Measurements from ENCODE around the gene HMOX2. TPM values are rescaled to one million over a fixed set of nuclear protein-coding genes. Genes with fewer than 3 reads are reported as not detected.

HMOX2 gene
- polyA plus RNA-seq, 1 donor, result 47.6 TPM

DNA sequence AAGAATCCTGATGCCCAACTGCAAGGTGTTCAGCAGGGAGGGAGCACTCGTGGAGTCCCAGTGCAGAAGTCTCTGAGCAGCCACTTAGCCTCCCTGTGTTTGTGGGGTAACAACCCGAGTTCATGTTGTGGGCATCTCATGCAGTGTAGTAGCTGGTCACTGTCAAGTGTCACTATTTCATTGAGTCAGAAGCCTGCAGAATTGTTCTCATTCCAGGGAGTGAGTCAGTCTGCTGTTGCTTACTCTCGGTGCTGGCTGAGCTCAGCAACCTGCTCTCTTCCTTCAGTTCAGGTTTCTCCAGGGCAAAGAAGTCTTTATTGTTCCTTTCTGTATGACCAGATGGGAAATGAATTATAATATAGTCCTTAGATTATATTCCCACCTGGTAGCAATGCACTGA lies 24.1 kb downstream of the HMOX2 start:
- peak in 1 of 2 donors; percentile 38 for DNase-seq
- H3K27me3 ChIP-seq (ENCODE audit: control insufficient read depth, insufficient read depth, low read length), result no peaks in the 10 kb centered on the region
- H3K4me1 ChIP-seq (ENCODE audit: control insufficient read depth, insufficient read depth, low read length), result peaks cover 12% of the 10 kb centered on the region
- H3K4me3 ChIP-seq (ENCODE audit: low read length), result no peak overlapping the region
- peaks cover 11% of the 10 kb centered on the region for H3K36me3 ChIP-seq (ENCODE audit: control insufficient read depth, insufficient read depth, low read length)
- peak overlapping the region; percentile 14 for H3K27ac ChIP-seq (ENCODE audit: low read length)
- H3K9me3 ChIP-seq (ENCODE audit: control insufficient read depth, low read depth, low read length), result no peaks in the 10 kb centered on the region
- no CpG with 5 or more reads among the region's 3 CpGs for WGBS (ENCODE audit: insufficient coverage, low lambda C conversion rate)

DNA sequence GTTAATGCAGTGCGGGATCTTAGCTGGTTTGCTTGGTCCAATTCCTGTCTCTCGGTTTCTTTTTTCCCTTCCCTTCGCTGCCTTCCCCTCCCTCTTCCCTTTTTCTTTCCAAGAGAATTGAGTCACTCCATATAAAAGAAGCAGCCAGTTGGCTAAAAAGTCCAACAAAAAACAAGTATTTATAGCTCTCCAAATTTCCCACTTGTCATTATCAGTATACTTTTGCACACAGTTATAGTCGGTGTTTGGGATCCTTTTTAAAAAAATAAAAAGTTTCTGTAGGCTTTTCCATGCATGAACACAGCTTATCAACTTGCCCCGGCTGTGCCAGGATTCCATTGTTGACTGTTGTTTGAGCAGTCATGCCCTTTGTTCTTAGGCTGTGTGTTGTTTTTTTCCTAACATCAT lies 24.9 kb downstream of the HMOX2 start:
- Histone ChIP-seq H3K4me3 (ENCODE audit: low read length) (no peak overlapping the region), H3K9me3 (ENCODE audit: control insufficient read depth, low read depth, low read length) (no peaks in the 10 kb centered on the region), H3K27me3 (ENCODE audit: control insufficient read depth, insufficient read depth, low read length) (no peaks in the 10 kb centered on the region), H3K27ac (ENCODE audit: low read length) (no peak overlapping the region), H3K36me3 (ENCODE audit: control insufficient read depth, insufficient read depth, low read length) (peaks cover 15% of the 10 kb centered on the region), H3K4me1 (ENCODE audit: control insufficient read depth, insufficient read depth, low read length) (peaks cover 12% of the 10 kb centered on the region)
- peak in 1 of 2 donors; percentile 23 for DNase-seq
- WGBS (ENCODE audit: insufficient coverage, low lambda C conversion rate), result 17% methylated on average over 2 of the region's 5 CpGs

DNA sequence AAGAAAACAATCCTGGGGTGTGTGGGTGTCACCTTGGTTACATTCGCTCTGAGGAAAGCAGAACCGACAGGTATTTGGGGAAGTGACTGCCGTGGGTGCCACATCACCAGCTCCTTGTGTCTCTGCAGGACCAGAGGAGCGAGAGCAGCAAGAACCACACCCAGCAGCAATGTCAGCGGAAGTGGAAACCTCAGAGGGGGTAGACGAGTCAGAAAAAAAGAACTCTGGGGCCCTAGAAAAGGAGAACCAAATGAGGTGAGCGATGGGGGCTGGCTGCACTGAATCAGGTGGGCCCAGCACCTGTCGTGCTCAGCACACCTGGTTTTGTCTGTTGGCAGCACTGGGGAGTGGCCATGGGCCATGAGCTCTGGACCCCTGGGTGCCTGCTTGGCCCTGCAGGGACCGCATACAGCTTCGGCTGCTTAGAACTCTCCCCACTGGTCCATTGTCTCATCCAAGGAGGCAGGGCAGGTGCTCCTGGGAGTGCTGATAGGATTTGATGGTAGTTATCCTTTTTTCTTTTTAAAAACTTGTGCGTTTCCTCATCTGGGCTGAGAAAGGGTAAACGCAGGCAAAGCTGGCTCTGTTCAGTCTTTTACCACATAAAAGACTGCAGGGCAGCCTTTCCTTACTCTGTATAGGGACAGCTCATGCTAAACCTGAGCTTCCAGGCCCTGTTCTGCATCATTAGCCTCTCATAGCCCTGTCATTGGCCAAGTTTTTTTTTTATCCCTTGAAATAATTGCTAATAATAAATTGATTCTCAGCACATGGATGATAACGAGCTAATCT lies 29.4 kb downstream of the HMOX2 start:
- no peaks in the 10 kb centered on the region for H3K9me3 ChIP-seq (ENCODE audit: control insufficient read depth, low read depth, low read length)
- peaks cover 3% of the 10 kb centered on the region for H3K4me1 ChIP-seq (ENCODE audit: control insufficient read depth, insufficient read depth, low read length)
- WGBS (ENCODE audit: insufficient coverage, low lambda C conversion rate), result 67% methylated on average over 2 of the region's 13 CpGs
- no peak for DNase-seq
- peaks cover 40% of the 10 kb centered on the region for H3K36me3 ChIP-seq (ENCODE audit: control insufficient read depth, insufficient read depth, low read length)
- no peak overlapping the region for H3K4me3 ChIP-seq (ENCODE audit: low read length)
- no peaks in the 10 kb centered on the region for H3K27me3 ChIP-seq (ENCODE audit: control insufficient read depth, insufficient read depth, low read length)
- H3K27ac ChIP-seq (ENCODE audit: low read length), result no peak overlapping the region

GRCh38 chr16:4506450-4506849 lies 30.3 kb downstream of the HMOX2 start:
- no CpG with 5 or more reads among the region's 3 CpGs for WGBS (ENCODE audit: insufficient coverage, low lambda C conversion rate)
- no peaks in the 10 kb centered on the region for H3K9me3 ChIP-seq (ENCODE audit: control insufficient read depth, low read depth, low read length)
- no peaks in the 10 kb centered on the region for H3K4me1 ChIP-seq (ENCODE audit: control insufficient read depth, insufficient read depth, low read length)
- DNase-seq, result peak; percentile 57 to 59
- no peak overlapping the region for H3K4me3 ChIP-seq (ENCODE audit: low read length)
- no peaks in the 10 kb centered on the region for H3K27me3 ChIP-seq (ENCODE audit: control insufficient read depth, insufficient read depth, low read length)
- peaks cover 48% of the 10 kb centered on the region for H3K36me3 ChIP-seq (ENCODE audit: control insufficient read depth, insufficient read depth, low read length)
- no peak overlapping the region for H3K27ac ChIP-seq (ENCODE audit: low read length)

GRCh38 chr16:4507588-4508345 lies 31.6 kb downstream of the HMOX2 start:
- peaks cover 62% of the 10 kb centered on the region for H3K36me3 ChIP-seq (ENCODE audit: control insufficient read depth, insufficient read depth, low read length)
- H3K27ac ChIP-seq (ENCODE audit: low read length), result no peak overlapping the region
- no peak for DNase-seq
- no peaks in the 10 kb centered on the region for H3K9me3 ChIP-seq (ENCODE audit: control insufficient read depth, low read depth, low read length)
- WGBS (ENCODE audit: insufficient coverage, low lambda C conversion rate), result no CpG with 5 or more reads among the region's 17 CpGs
- no peaks in the 10 kb centered on the region for H3K4me1 ChIP-seq (ENCODE audit: control insufficient read depth, insufficient read depth, low read length)
- no peaks in the 10 kb centered on the region for H3K27me3 ChIP-seq (ENCODE audit: control insufficient read depth, insufficient read depth, low read length)
- H3K4me3 ChIP-seq (ENCODE audit: low read length), result no peak overlapping the region

- no peaks in the 10 kb centered on the region for H3K9me3 ChIP-seq (ENCODE audit: control insufficient read depth, low read depth, low read length)
- DNase-seq, result no peak
- no peaks in the 10 kb centered on the region for H3K4me1 ChIP-seq (ENCODE audit: control insufficient read depth, insufficient read depth, low read length)
- H3K36me3 ChIP-seq (ENCODE audit: control insufficient read depth, insufficient read depth, low read length), result peaks cover 70% of the 10 kb centered on the region
- H3K27me3 ChIP-seq (ENCODE audit: control insufficient read depth, insufficient read depth, low read length), result no peaks in the 10 kb centered on the region
- no peak overlapping the region for H3K27ac ChIP-seq (ENCODE audit: low read length)
- no CpG with 5 or more reads among the region's 3 CpGs for WGBS (ENCODE audit: insufficient coverage, low lambda C conversion rate)
- no peak overlapping the region for H3K4me3 ChIP-seq (ENCODE audit: low read length)
Measured at GRCh38 chr16:4508806-4509205, 32.6 kb downstream of the HMOX2 start.

GRCh38 chr16:4509420-4509819 lies 33.2 kb downstream of the HMOX2 start:
- Histone ChIP-seq H3K9me3 (ENCODE audit: control insufficient read depth, low read depth, low read length) (no peaks in the 10 kb centered on the region), H3K36me3 (ENCODE audit: control insufficient read depth, insufficient read depth, low read length) (peaks cover 76% of the 10 kb centered on the region), H3K4me3 (ENCODE audit: low read length) (no peak overlapping the region), H3K4me1 (ENCODE audit: control insufficient read depth, insufficient read depth, low read length) (no peaks in the 10 kb centered on the region), H3K27me3 (ENCODE audit: control insufficient read depth, insufficient read depth, low read length) (no peaks in the 10 kb centered on the region), H3K27ac (ENCODE audit: low read length) (no peak overlapping the region)
- whole genome bisulfite sequencing (ENCODE audit: insufficient coverage, low lambda C conversion rate), result no CpG with 5 or more reads among the region's 8 CpGs
- DNase-seq, result no peak

- H3K27me3 ChIP-seq (ENCODE audit: control insufficient read depth, insufficient read depth, low read length), result no peaks in the 10 kb centered on the region
- H3K27ac ChIP-seq (ENCODE audit: low read length), result no peak overlapping the region
- DNase-seq, result no peak
- H3K4me3 ChIP-seq (ENCODE audit: low read length), result no peak overlapping the region
- peaks cover 76% of the 10 kb centered on the region for H3K36me3 ChIP-seq (ENCODE audit: control insufficient read depth, insufficient read depth, low read length)
- no CpG with 5 or more reads among the region's 5 CpGs for WGBS (ENCODE audit: insufficient coverage, low lambda C conversion rate)
- H3K4me1 ChIP-seq (ENCODE audit: control insufficient read depth, insufficient read depth, low read length), result no peaks in the 10 kb centered on the region
- H3K9me3 ChIP-seq (ENCODE audit: control insufficient read depth, low read depth, low read length), result no peaks in the 10 kb centered on the region
Measured at GRCh38 chr16:4510131-4510530, 33.9 kb downstream of the HMOX2 start.

DNA sequence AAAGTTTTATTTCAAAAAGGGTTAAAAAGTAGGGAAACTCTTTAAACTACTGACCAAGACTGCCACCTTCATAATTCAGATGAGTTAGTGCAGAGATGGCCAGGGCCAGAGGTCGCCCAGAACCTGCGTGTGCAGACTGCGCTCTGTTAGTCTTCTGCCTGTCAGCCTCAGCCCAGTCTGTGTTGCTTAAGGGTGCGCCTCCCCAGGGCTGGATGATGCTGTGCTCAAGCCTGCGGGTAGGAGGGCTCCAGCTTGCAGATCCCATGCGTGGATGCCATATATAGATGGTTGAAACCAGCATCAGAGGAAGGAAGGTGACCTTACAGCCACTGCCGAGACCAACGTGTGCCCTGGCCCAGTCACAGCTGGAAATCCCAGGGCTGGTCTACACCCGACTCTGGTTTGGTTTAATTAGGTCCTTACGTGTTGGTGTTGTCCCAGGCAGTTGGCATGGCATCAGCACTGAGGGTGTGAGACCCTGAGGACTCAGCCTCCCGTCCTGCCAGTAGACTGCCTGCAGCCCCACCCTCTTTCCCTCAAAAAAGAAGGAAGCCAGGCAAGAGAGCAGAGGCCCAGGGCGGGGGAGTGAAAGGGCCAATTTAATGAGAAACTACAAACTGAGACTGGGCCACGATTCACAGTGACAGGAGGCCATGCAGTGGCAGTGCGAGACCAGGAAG lies 34.7 kb downstream of the HMOX2 start:
- Histone ChIP-seq H3K4me1 (ENCODE audit: control insufficient read depth, insufficient read depth, low read length) (no peaks in the 10 kb centered on the region), H3K9me3 (ENCODE audit: control insufficient read depth, low read depth, low read length) (no peaks in the 10 kb centered on the region), H3K27ac (ENCODE audit: low read length) (no peak overlapping the region), H3K36me3 (ENCODE audit: control insufficient read depth, insufficient read depth, low read length) (peaks cover 71% of the 10 kb centered on the region), H3K4me3 (ENCODE audit: low read length) (no peak overlapping the region), H3K27me3 (ENCODE audit: control insufficient read depth, insufficient read depth, low read length) (no peaks in the 10 kb centered on the region)
- no peak for DNase-seq
- no CpG with 5 or more reads among the region's 14 CpGs for WGBS (ENCODE audit: insufficient coverage, low lambda C conversion rate)

GRCh38 chr16:4511441-4512082 lies 35.4 kb downstream of the HMOX2 start:
- Histone ChIP-seq H3K9me3 (ENCODE audit: control insufficient read depth, low read depth, low read length) (no peaks in the 10 kb centered on the region), H3K4me1 (ENCODE audit: control insufficient read depth, insufficient read depth, low read length) (no peaks in the 10 kb centered on the region), H3K4me3 (ENCODE audit: low read length) (no peak overlapping the region), H3K27me3 (ENCODE audit: control insufficient read depth, insufficient read depth, low read length) (no peaks in the 10 kb centered on the region), H3K36me3 (ENCODE audit: control insufficient read depth, insufficient read depth, low read length) (peaks cover 70% of the 10 kb centered on the region), H3K27ac (ENCODE audit: low read length) (no peak overlapping the region)
- peak; percentile 57 to 63 for DNase-seq
- no CpG with 5 or more reads among the region's 9 CpGs for WGBS (ENCODE audit: insufficient coverage, low lambda C conversion rate)

Data from large intestine (tissue), 3 donors.